Astrocyte (in vitro differentiated cells and primary cell): ENCODE results near the gene POU6F2. TPM values are rescaled to one million over a fixed set of nuclear protein-coding genes. Genes with fewer than 3 reads are reported as not detected.
"Not testable (repeated sequence)": the region's sequence is repeated elsewhere in the genome, so short reads cannot be mapped to it uniquely, and the experiment has no call there.

Experiments used
- DNase-seq: peaks from one replicate; pipeline ENCODE4 v3.0.0-alpha.2; 2010; ENCODE audit warnings: low read depth
- FAIRE-seq: peaks from 2 replicates; lab custom pipeline; 2011; peaks lifted over from hg19 to GRCh38; lab: Jason Lieb, UNC
- H2AFZ ChIP-seq: 2 replicates; pipeline ENCODE4 v1.6.0; 2012; ENCODE audit warnings: low read depth, low read length, inconsistent platforms
- H3K27ac ChIP-seq: 2 replicates; pipeline ENCODE4 v1.5.1; 2011; ENCODE audit warnings: low read depth, low read length, inconsistent platforms
- H3K27me3 ChIP-seq: 2 replicates; pipeline ENCODE4 v1.6.0; 2011; ENCODE audit warnings: low read length, inconsistent platforms; ENCODE audit not compliant: insufficient read depth
- H3K36me3 ChIP-seq: 2 replicates; pipeline ENCODE4 v1.5.1; 2011; ENCODE audit warnings: low read length, inconsistent platforms; ENCODE audit not compliant: insufficient read depth
- H3K4me1 ChIP-seq: 2 replicates; pipeline ENCODE4 v1.5.1; 2011; ENCODE audit warnings: low read length, inconsistent platforms; ENCODE audit not compliant: insufficient read depth
- H3K4me2 ChIP-seq: 2 replicates; pipeline ENCODE4 v1.6.0; 2012; ENCODE audit warnings: low read length, inconsistent platforms
- H3K4me3 ChIP-seq: 2 replicates; pipeline ENCODE4 v1.5.1; 2011; ENCODE audit warnings: low read depth, mild to moderate bottlenecking, low read length, inconsistent platforms; ENCODE audit not compliant: insufficient read depth
- H3K79me2 ChIP-seq: 2 replicates; pipeline ENCODE4 v1.6.0; 2012; ENCODE audit warnings: mild to moderate bottlenecking, low read length, inconsistent platforms; ENCODE audit not compliant: insufficient read depth
- H3K9ac ChIP-seq: 2 replicates; pipeline ENCODE4 v1.6.0; 2012; ENCODE audit warnings: mild to moderate bottlenecking, low read length, inconsistent platforms
- H3K9me3 ChIP-seq: 2 replicates; pipeline ENCODE4 v1.5.1; 2012; ENCODE audit warnings: low read depth, mild to moderate bottlenecking, low read length, inconsistent platforms; ENCODE audit not compliant: insufficient read depth
- H4K20me1 ChIP-seq: 2 replicates; pipeline ENCODE4 v1.6.0; 2012; ENCODE audit warnings: low read length, inconsistent platforms; ENCODE audit not compliant: insufficient read depth
- H3K27ac Mint-ChIP-seq: one replicate; pipeline ENCODE4 v1.8.0; 2021; ENCODE audit warnings: mild to moderate bottlenecking, mixed read lengths; ENCODE audit not compliant: unreplicated experiment
- H3K27me3 Mint-ChIP-seq: one replicate; pipeline ENCODE4 v1.8.0; 2021; ENCODE audit warnings: low read depth, mixed read lengths; ENCODE audit not compliant: unreplicated experiment
- H3K36me3 Mint-ChIP-seq: one replicate; pipeline ENCODE4 v1.8.0; 2021; ENCODE audit warnings: low read depth, mixed read lengths; ENCODE audit not compliant: unreplicated experiment
- H3K4me1 Mint-ChIP-seq: one replicate; pipeline ENCODE4 v1.8.0; 2021; ENCODE audit warnings: low read depth, mixed read lengths; ENCODE audit not compliant: unreplicated experiment
- H3K4me3 Mint-ChIP-seq: one replicate; pipeline ENCODE4 v1.8.0; 2021; ENCODE audit warnings: mild to moderate bottlenecking, moderate library complexity, mixed read lengths; ENCODE audit not compliant: unreplicated experiment
- H3K9me3 Mint-ChIP-seq: one replicate; pipeline ENCODE4 v1.8.0; 2021; ENCODE audit warnings: mild to moderate bottlenecking, mixed read lengths; ENCODE audit not compliant: unreplicated experiment
- CTCF ChIP-seq: IDR thresholded peaks from 2 replicates; pipeline ENCODE4 v1.5.1; 2011; ENCODE audit warnings: low read depth, mild to moderate bottlenecking, inconsistent platforms, low read length, moderate library complexity; ENCODE audit not compliant: insufficient read depth
- EZH2 ChIP-seq: IDR thresholded peaks from 2 replicates; pipeline ENCODE4 v1.6.1; 2012; ENCODE audit warnings: mild to moderate bottlenecking, low read length, inconsistent platforms; ENCODE audit not compliant: insufficient read depth
- total RNA-seq: library from RNA; stranded (reverse); gene quantifications from 2 replicates; pipeline ENCODE4 v1.2.1, GENCODE V29; 2021

POU6F2 gene
- total RNA-seq, 1 donor from 2014 or later, result 0.45 TPM

DNA sequence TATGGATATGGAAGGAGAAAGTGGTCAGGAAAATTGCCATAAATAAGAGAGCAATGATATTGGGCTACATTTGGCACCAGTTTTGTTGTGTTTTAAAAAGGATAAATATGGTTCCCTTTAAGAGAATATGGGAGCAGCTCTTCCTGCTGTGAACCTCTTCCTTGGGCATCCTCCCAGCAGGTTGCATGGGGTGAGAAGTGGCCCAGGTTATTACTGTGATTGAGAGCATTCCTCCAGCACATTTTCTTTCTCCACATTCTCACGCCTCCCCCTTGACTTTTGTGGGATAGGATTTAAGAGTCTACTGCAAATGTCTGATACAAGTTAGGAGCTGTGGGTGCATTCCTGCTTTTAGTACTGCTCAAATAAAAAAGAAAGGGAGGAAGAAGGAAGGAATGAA is 214.8 kb downstream of the POU6F2 start:
- FAIRE-seq, result no peak
- Mint-ChIP-seq H3K27ac (no peak overlapping the region), H3K27me3 (peaks cover 2% of the 10 kb centered on the region), H3K4me1 (no peaks in the 10 kb centered on the region), H3K4me3 (no peak overlapping the region), H3K36me3 (no peaks in the 10 kb centered on the region), H3K9me3 (peaks cover 1% of the 10 kb centered on the region)
- DNase-seq, result no peak
- no peaks in the 10 kb centered on the region for H4K20me1 ChIP-seq
- TF ChIP-seq CTCF (no peak), EZH2 (no peak)
- no peak overlapping the region for H3K27ac ChIP-seq
- no peak overlapping the region for H3K4me3 ChIP-seq
- no peak overlapping the region for H3K4me2 ChIP-seq
- H3K27me3 ChIP-seq, result no peaks in the 10 kb centered on the region
- H3K4me1 ChIP-seq, result no peaks in the 10 kb centered on the region
- H3K36me3 ChIP-seq, result no peaks in the 10 kb centered on the region
- no peak overlapping the region for H2AFZ ChIP-seq
- H3K9me3 ChIP-seq, result no peaks in the 10 kb centered on the region
- no peak overlapping the region for H3K9ac ChIP-seq
- no peaks in the 10 kb centered on the region for H3K79me2 ChIP-seq

DNA sequence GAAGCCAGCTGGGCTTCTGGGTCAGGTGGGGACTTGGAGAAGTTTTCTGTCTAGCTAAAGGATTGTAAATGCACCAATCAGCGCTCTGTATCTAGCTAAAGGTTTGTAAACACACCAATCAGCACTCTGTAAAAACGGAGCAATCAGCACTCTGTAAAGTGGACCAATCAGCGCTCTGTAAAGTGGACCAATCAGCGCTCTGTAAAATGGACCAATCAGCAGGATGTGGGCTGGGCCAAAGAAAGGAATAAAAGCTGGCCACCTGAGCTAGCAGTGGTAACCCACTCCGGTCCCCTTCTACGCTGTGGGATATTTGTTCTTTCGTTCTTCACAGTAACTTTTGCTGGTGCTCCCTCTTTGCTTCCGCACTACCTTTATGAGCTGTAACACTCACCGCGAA is 216.7 kb downstream of the POU6F2 start:
- H3K36me3 Mint-ChIP-seq, H4K20me1 ChIP-seq, H3K27ac Mint-ChIP-seq, H3K36me3 ChIP-seq, H3K9me3 Mint-ChIP-seq, H3K4me3 Mint-ChIP-seq, H3K4me1 ChIP-seq, H3K4me3 ChIP-seq, H3K4me2 ChIP-seq, FAIRE-seq, H3K27ac ChIP-seq, H3K27me3 ChIP-seq, H2AFZ ChIP-seq, H3K9ac ChIP-seq, DNase-seq, H3K9me3 ChIP-seq, H3K79me2 ChIP-seq, H3K27me3 Mint-ChIP-seq: not testable (repeated sequence)
- peaks cover 17% of the 10 kb centered on the region for H3K4me1 Mint-ChIP-seq

DNA sequence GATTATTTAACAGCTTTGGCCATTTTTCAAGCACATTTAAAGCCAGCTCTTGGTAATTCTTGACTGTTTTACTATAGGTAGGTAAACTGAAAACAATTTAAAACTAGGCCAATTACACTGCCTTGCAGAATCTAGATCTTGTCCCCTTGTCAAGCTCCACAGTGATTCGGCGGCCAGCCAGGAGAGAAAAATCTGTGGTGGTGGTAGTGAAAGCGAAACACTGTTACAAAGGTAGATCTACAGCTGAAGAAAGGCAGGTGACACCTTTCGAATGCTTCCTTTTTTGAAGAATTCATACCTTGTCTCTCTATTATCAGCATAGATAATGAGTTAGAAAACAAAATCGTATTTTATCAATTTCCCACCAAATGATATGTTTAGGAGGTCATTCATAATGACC is 218.3 kb downstream of the POU6F2 start:
- H3K4me3 Mint-ChIP-seq, result no peak overlapping the region
- Histone ChIP-seq H3K4me1 (no peaks in the 10 kb centered on the region), H3K27me3 (no peaks in the 10 kb centered on the region), H3K9ac (no peak overlapping the region), H3K4me2 (no peak overlapping the region), H3K27ac (no peak overlapping the region), H3K9me3 (no peaks in the 10 kb centered on the region), H3K36me3 (no peaks in the 10 kb centered on the region), H2AFZ (no peak overlapping the region), H3K79me2 (no peaks in the 10 kb centered on the region), H4K20me1 (no peaks in the 10 kb centered on the region), H3K4me3 (no peak overlapping the region)
- peaks cover 1% of the 10 kb centered on the region for H3K9me3 Mint-ChIP-seq
- H3K36me3 Mint-ChIP-seq, result no peaks in the 10 kb centered on the region
- no peak overlapping the region for H3K27ac Mint-ChIP-seq
- peaks cover 17% of the 10 kb centered on the region for H3K4me1 Mint-ChIP-seq
- TF ChIP-seq CTCF, result no peak
- no peak for TF ChIP-seq EZH2
- DNase-seq (no peak), FAIRE-seq (no peak)
- peaks cover 2% of the 10 kb centered on the region for H3K27me3 Mint-ChIP-seq
